Sigmoid colon (tissue), 4 donors: ENCODE results near the gene AUTS2.

Experiments
- CTCF ChIP-seq, 4 experiments: fragments of 450-650 bp in 3 of 4; fragments of 200-600 bp in 1 of 4; IDR thresholded peaks; one replicate each; pipeline ENCODE4 v1.5.1; 2016 to 2019; ENCODE audit warnings: antibody characterized with exemption in 4 of 4, mild to moderate bottlenecking in 3 of 4, moderate library complexity in 2 of 4
- EP300 ChIP-seq, 4 donors: sonication (generic); formaldehyde crosslinking; IDR thresholded peaks; one replicate each; pipeline ENCODE4 v1.6.1; 2017; ENCODE audit warnings: antibody characterized with exemption in 4 of 4

DNA sequence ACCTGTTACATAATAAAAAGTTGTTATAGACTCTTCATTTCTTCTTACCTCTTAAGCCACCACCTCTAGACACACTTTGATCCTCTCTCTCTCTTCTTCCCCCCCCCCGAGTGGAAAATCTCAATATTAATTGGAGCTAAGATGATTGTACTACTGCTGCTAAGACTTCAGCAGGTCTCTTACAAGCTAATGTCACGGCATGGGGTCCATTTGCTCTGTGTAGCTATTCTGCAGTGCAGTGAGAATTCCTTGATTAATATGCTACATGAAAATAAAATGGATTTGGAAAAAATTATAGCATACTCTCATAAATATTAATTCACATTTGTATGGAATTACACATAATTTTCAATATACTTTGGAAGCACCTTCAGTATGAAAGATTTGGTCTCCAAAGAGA, 297.2 kb downstream of the AUTS2 start:
- TF ChIP-seq EP300 (IDR thresholded peaks at IDR 0.05) = no peak
- no peak for TF ChIP-seq CTCF (IDR thresholded peaks at IDR 0.05)
